ENCODE results near the gene STK36. TPM values are rescaled to one million over a fixed set of nuclear protein-coding genes. Genes with fewer than 3 reads are reported as not detected.
A peak's percentile ranks its signal among the peaks of the same experiment; 100 is the strongest.
"Not testable (repeated sequence)": the region's sequence is repeated elsewhere in the genome, so short reads cannot be mapped to it uniquely, and the experiment has no call there.

Gene STK36
- total RNA-seq, 1 donor from 2014 or later = 75.1 TPM

DNA sequence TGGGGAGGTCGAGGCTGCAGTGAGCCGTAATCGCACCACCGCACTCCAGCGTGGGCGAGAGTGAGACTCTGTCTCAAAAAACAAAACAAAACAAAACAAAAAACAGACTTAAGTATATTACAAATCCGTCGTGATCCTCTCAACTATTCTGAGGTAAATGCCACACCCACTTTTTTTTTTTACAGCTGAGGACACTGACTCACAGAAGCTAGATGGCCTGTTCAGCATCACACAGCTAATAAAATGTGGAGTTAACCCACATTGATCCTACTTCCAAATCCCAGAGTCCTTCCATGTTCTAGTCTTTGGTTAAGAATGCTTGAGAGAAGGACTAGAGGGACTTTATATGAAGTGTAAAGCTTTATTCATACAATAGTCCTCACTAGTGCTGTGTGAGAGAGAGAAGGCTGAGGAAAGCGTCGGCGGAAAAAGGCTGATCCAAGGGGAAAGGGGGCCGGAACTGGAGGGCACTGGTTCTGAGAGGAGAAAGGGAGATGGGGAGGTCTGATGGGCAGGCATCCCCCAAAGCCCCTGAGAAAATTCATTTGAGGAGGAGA lies 711 bp upstream of the STK36 start:
- H3K27me3 Mint-ChIP-seq (ENCODE audit: unreplicated experiment) = peaks cover 17% of the 10 kb centered on the region
- H3K27ac Mint-ChIP-seq (ENCODE audit: unreplicated experiment) = peak overlapping the region; percentile 99
- H3K4me3 Mint-ChIP-seq (ENCODE audit: unreplicated experiment) = peak overlapping the region; percentile 98
- TF ChIP-seq, protein P1, sequence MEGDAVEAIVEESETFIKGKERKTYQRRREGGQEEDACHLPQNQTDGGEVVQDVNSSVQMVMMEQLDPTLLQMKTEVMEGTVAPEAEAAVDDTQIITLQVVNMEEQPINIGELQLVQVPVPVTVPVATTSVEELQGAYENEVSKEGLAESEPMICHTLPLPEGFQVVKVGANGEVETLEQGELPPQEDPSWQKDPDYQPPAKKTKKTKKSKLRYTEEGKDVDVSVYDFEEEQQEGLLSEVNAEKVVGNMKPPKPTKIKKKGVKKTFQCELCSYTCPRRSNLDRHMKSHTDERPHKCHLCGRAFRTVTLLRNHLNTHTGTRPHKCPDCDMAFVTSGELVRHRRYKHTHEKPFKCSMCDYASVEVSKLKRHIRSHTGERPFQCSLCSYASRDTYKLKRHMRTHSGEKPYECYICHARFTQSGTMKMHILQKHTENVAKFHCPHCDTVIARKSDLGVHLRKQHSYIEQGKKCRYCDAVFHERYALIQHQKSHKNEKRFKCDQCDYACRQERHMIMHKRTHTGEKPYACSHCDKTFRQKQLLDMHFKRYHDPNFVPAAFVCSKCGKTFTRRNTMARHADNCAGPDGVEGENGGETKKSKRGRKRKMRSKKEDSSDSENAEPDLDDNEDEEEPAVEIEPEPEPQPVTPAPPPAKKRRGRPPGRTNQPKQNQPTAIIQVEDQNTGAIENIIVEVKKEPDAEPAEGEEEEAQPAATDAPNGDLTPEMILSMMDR (IDR thresholded peaks at IDR 0.05; ENCODE audit: unreplicated experiment) = no peak
- peaks cover 24% of the 10 kb centered on the region for H3K36me3 Mint-ChIP-seq (ENCODE audit: low read depth, unreplicated experiment)
- no peaks in the 10 kb centered on the region for H3K9me3 Mint-ChIP-seq (ENCODE audit: unreplicated experiment)
- H3K4me1 Mint-ChIP-seq (ENCODE audit: unreplicated experiment) = peaks cover 24% of the 10 kb centered on the region
- DNase-seq (ENCODE audit: low spot score) = no peak

- TF ChIP-seq, protein P1 (IDR thresholded peaks at IDR 0.05; ENCODE audit: unreplicated experiment) = no peak
- Mint-ChIP-seq H3K9me3 (ENCODE audit: unreplicated experiment) (no peaks in the 10 kb centered on the region), H3K27ac (ENCODE audit: unreplicated experiment) (no peak overlapping the region), H3K4me3 (ENCODE audit: unreplicated experiment) (no peak overlapping the region), H3K36me3 (ENCODE audit: low read depth, unreplicated experiment) (peaks cover 24% of the 10 kb centered on the region), H3K4me1 (ENCODE audit: unreplicated experiment) (peaks cover 5% of the 10 kb centered on the region), H3K27me3 (ENCODE audit: unreplicated experiment) (peaks cover 4% of the 10 kb centered on the region)
- no peak for DNase-seq (ENCODE audit: low spot score)
Measured at GRCh38 chr2:218679119-218679518, 7.2 kb downstream of the STK36 start.

DNA sequence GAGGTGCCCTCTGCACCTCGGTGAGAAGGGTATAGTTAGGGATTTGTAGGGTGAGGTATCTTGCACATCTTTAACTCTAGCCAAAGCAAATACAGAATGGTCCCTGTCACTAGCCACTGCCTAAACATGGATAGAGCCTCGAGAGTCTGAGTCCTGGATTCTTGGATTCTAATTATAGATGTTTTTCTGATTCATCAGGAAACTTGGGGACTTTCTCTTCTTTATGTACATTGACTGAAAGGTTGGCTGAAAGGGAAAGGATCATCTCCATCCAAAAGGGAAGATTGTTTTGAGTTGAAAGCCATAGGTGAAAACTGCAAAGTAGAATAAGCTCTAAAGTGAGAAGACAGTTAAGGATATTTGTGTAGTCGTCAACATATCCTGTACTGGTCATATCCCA lies 8.2 kb downstream of the STK36 start:
- peaks cover 24% of the 10 kb centered on the region for H3K36me3 Mint-ChIP-seq (ENCODE audit: low read depth, unreplicated experiment)
- H3K27me3 Mint-ChIP-seq (ENCODE audit: unreplicated experiment) = peaks cover 4% of the 10 kb centered on the region
- H3K4me3 Mint-ChIP-seq (ENCODE audit: unreplicated experiment) = no peak overlapping the region
- H3K9me3 Mint-ChIP-seq (ENCODE audit: unreplicated experiment) = no peaks in the 10 kb centered on the region
- TF ChIP-seq, protein P1 (IDR thresholded peaks at IDR 0.05; ENCODE audit: unreplicated experiment) = no peak
- H3K4me1 Mint-ChIP-seq (ENCODE audit: unreplicated experiment) = peaks cover 5% of the 10 kb centered on the region
- DNase-seq (ENCODE audit: low spot score) = no peak
- H3K27ac Mint-ChIP-seq (ENCODE audit: unreplicated experiment) = no peak overlapping the region

DNA sequence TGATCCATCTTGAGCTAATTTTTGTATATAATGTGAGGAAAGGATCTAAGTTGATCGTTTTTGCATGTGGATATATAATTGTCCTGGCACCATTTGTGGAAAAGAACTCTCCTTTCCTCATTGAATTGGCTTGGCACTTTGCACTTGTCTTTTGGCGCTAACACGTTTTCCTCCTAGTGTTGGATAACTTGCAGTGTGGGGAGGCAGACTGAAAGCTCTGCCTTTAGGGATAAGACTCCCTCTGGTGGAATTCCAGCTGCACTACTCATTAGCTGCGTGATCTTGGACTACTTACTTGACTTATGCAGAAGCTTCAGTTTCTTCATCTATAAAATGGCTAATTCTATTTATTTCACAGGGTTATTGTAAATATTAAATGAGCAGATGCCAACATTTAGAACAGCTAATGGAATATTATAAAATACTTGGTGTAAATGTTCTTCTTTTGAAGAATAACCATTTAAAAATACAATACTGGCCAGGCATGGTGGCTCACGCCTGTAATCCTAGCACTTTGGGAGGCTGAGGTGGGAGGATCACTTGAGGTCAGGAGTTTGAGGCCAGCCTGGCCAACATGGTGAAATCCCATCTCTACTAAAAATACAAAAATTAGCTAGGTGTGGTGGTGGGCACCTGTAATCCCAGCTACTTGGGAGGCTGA lies 15.6 kb downstream of the STK36 start:
- not testable (repeated sequence) for H3K27ac Mint-ChIP-seq (ENCODE audit: unreplicated experiment); H3K4me1 Mint-ChIP-seq (ENCODE audit: unreplicated experiment); H3K4me3 Mint-ChIP-seq (ENCODE audit: unreplicated experiment); H3K9me3 Mint-ChIP-seq (ENCODE audit: unreplicated experiment); H3K27me3 Mint-ChIP-seq (ENCODE audit: unreplicated experiment)
- H3K36me3 Mint-ChIP-seq (ENCODE audit: low read depth, unreplicated experiment) = peaks cover 34% of the 10 kb centered on the region
- TF ChIP-seq, protein P1 (IDR thresholded peaks at IDR 0.05; ENCODE audit: unreplicated experiment) = peak; percentile 69
- peak; percentile 55 for DNase-seq (ENCODE audit: low spot score)

GRCh38 chr2:218691234-218691633 lies 19.3 kb downstream of the STK36 start:
- TF ChIP-seq, protein P1 (IDR thresholded peaks at IDR 0.05; ENCODE audit: unreplicated experiment) = no peak
- Mint-ChIP-seq H3K36me3 (ENCODE audit: low read depth, unreplicated experiment) (peaks cover 58% of the 10 kb centered on the region), H3K27me3 (ENCODE audit: unreplicated experiment) (peaks cover 5% of the 10 kb centered on the region), H3K9me3 (ENCODE audit: unreplicated experiment) (no peaks in the 10 kb centered on the region), H3K4me1 (ENCODE audit: unreplicated experiment) (no peaks in the 10 kb centered on the region), H3K4me3 (ENCODE audit: unreplicated experiment) (no peak overlapping the region), H3K27ac (ENCODE audit: unreplicated experiment) (no peak overlapping the region)
- no peak for DNase-seq (ENCODE audit: low spot score)
